22Rv1 (cell line): ENCODE results near the gene OR5AC2.

ENCODE experiments used
- ZFX ChIP-seq: fragments of 450-650 bp; IDR thresholded peaks from 2 replicates; pipeline ENCODE4 v1.6.1; 2017; ENCODE audit warnings: antibody characterized with exemption, borderline replicate concordance
- TF ChIP-seq, protein P1 (sequence below): fragments of 450-650 bp; IDR thresholded peaks from 2 replicates; pipeline ENCODE4 v1.5.1; 2017; ENCODE audit warnings: mild to moderate bottlenecking

DNA sequence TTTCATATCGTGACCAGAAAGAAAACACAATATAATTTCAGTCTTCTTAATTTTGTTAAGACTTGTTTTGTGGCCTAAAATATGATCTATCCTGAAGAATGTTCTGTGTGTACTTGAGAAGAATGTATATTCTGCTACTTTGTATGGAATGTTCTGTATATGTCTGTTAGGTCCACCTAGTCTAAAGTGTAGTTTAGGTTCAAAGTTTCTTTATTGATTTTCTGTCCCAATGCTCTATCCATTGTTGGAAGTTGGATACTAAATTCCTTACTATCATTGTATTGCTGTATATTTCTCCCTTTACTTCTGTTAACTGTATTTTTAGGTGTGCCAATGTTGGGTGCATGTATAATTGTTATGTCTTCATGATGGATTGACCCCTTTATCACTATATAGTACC, 21.2 kb downstream of the OR5AC2 start:
- TF ChIP-seq, protein P1, sequence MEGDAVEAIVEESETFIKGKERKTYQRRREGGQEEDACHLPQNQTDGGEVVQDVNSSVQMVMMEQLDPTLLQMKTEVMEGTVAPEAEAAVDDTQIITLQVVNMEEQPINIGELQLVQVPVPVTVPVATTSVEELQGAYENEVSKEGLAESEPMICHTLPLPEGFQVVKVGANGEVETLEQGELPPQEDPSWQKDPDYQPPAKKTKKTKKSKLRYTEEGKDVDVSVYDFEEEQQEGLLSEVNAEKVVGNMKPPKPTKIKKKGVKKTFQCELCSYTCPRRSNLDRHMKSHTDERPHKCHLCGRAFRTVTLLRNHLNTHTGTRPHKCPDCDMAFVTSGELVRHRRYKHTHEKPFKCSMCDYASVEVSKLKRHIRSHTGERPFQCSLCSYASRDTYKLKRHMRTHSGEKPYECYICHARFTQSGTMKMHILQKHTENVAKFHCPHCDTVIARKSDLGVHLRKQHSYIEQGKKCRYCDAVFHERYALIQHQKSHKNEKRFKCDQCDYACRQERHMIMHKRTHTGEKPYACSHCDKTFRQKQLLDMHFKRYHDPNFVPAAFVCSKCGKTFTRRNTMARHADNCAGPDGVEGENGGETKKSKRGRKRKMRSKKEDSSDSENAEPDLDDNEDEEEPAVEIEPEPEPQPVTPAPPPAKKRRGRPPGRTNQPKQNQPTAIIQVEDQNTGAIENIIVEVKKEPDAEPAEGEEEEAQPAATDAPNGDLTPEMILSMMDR = no peak
- TF ChIP-seq ZFX = no peak
